Fibroblast of mammary gland (primary cell): ENCODE data around the gene CHTF8.
"Not testable (repeated sequence)": the region's sequence is repeated elsewhere in the genome, so short reads cannot be mapped to it uniquely, and the experiment has no call there.

ENCODE experiments used
- DNase-seq: peaks from one replicate; pipeline ENCODE4 v3.0.0-alpha.2; 2010; ENCODE audit warnings: low read depth
- H3K4me3 ChIP-seq: 2 replicates; pipeline ENCODE4 v1.5.1; 2011; ENCODE audit warnings: low read depth, mild to moderate bottlenecking, low read length, moderate library complexity; ENCODE audit not compliant: control insufficient read depth
- CTCF ChIP-seq: conservative IDR thresholded peaks from 2 replicates; pipeline ENCODE4 v1.5.1; 2011; ENCODE audit warnings: low read depth, low read length, inconsistent platforms; ENCODE audit not compliant: control insufficient read depth, insufficient read depth

The CHTF8 gene

GRCh38 chr16:69157196-69157595 lies 24.8 kb upstream of the CHTF8 start:
- no peak for DNase-seq
- no peak for TF ChIP-seq CTCF
- H3K4me3 ChIP-seq = no peak overlapping the region

GRCh38 chr16:69150146-69150865 lies 17.9 kb upstream of the CHTF8 start:
- no peak overlapping the region for H3K4me3 ChIP-seq
- peak; percentile 81 for TF ChIP-seq CTCF

GRCh38 chr16:69149621-69150020 lies 17.2 kb upstream of the CHTF8 start:
- DNase-seq, H3K4me3 ChIP-seq: not testable (repeated sequence)

More at GRCh38 chr16:69150146-69150865, 17.9 kb upstream of the CHTF8 start:
- peak; percentile 86 for DNase-seq

GRCh38 chr16:69145658-69146057 lies 13.3 kb upstream of the CHTF8 start:
- peak; percentile 73 for DNase-seq
- TF ChIP-seq CTCF = no peak
- H3K4me3 ChIP-seq = no peak overlapping the region

- DNase-seq = no peak
- no peak overlapping the region for H3K4me3 ChIP-seq
- TF ChIP-seq CTCF = no peak
Observed at GRCh38 chr16:69143116-69143515, 10.7 kb upstream of the CHTF8 start.

GRCh38 chr16:69141936-69142335 lies 9.5 kb upstream of the CHTF8 start:
- no peak for TF ChIP-seq CTCF
- DNase-seq = no peak
- no peak overlapping the region for H3K4me3 ChIP-seq

GRCh38 chr16:69141014-69141413 lies 8.6 kb upstream of the CHTF8 start:
- H3K4me3 ChIP-seq = no peak overlapping the region
- no peak for TF ChIP-seq CTCF
- DNase-seq = peak; percentile 66

GRCh38 chr16:69139464-69139863 lies 7.1 kb upstream of the CHTF8 start:
- H3K4me3 ChIP-seq, DNase-seq: not testable (repeated sequence)
